Activated T-helper 17 cell treated with anti-CD3 and anti-CD28 coated beads, Interleukin-2, amount 50 U/mL, for 72 hours (primary cell): ENCODE measurements around the gene WWTR1. TPM values are rescaled to one million over a fixed set of nuclear protein-coding genes. Genes with fewer than 3 reads are reported as not detected.
A peak's percentile ranks its signal among the peaks of the same experiment; 100 is the strongest.

ENCODE experiments used
- ATAC-seq: fragments of 150-1000 bp; cut with Tn5 transposase; replicated peaks from 2 replicates; pipeline ENCODE4 v1.10.0; 2021; ENCODE audit warnings: mild to moderate bottlenecking, moderate library complexity
- H3K27ac Mint-ChIP-seq: one replicate; pipeline ENCODE4 v1.8.0; 2022; ENCODE audit warnings: mixed read lengths
- H3K27me3 Mint-ChIP-seq: one replicate; pipeline ENCODE4 v1.8.0; 2022; ENCODE audit warnings: mixed read lengths
- H3K36me3 Mint-ChIP-seq: one replicate; pipeline ENCODE4 v1.8.0; 2022; ENCODE audit warnings: low read depth, mild to moderate bottlenecking, mixed read lengths
- H3K4me1 Mint-ChIP-seq: one replicate; pipeline ENCODE4 v1.8.0; 2022; ENCODE audit warnings: mixed read lengths
- H3K4me3 Mint-ChIP-seq: one replicate; pipeline ENCODE4 v1.8.0; 2022; ENCODE audit warnings: mild to moderate bottlenecking, mixed read lengths
- H3K9me3 Mint-ChIP-seq: one replicate; pipeline ENCODE4 v1.8.0; 2022; ENCODE audit warnings: mixed read lengths
- total RNA-seq, 2 donors: library from RNA; stranded (reverse); gene quantifications; one replicate each; pipeline ENCODE4 v1.2.3, GENCODE V29; 2022

Gene WWTR1
- total RNA-seq, 2 donors from 2014 or later = 1.8 to 2.8 TPM

- H3K9me3 Mint-ChIP-seq = no peaks in the 10 kb centered on the region
- ATAC-seq = no peak
- no peak overlapping the region for H3K27ac Mint-ChIP-seq
- no peaks in the 10 kb centered on the region for H3K4me1 Mint-ChIP-seq
- peaks cover 4% of the 10 kb centered on the region for H3K27me3 Mint-ChIP-seq
- H3K4me3 Mint-ChIP-seq = no peak overlapping the region
- H3K36me3 Mint-ChIP-seq = no peaks in the 10 kb centered on the region
Measured at GRCh38 chr3:149538371-149538770, 119.5 kb downstream of the WWTR1 start.

GRCh38 chr3:149536429-149536828 lies 121.4 kb downstream of the WWTR1 start:
- no peaks in the 10 kb centered on the region for H3K4me1 Mint-ChIP-seq
- ATAC-seq = no peak
- H3K27ac Mint-ChIP-seq = no peak overlapping the region
- H3K4me3 Mint-ChIP-seq = no peak overlapping the region
- no peaks in the 10 kb centered on the region for H3K36me3 Mint-ChIP-seq
- H3K9me3 Mint-ChIP-seq = no peaks in the 10 kb centered on the region
- H3K27me3 Mint-ChIP-seq = peaks cover 7% of the 10 kb centered on the region

- Mint-ChIP-seq H3K9me3 (no peaks in the 10 kb centered on the region), H3K36me3 (no peaks in the 10 kb centered on the region), H3K27ac (no peak overlapping the region), H3K27me3 (peaks cover 8% of the 10 kb centered on the region), H3K4me3 (no peak overlapping the region), H3K4me1 (no peaks in the 10 kb centered on the region)
- ATAC-seq = no peak
Measured at GRCh38 chr3:149535333-149535685, 122.5 kb downstream of the WWTR1 start.

- Mint-ChIP-seq H3K36me3 (no peaks in the 10 kb centered on the region), H3K9me3 (no peaks in the 10 kb centered on the region), H3K4me1 (no peaks in the 10 kb centered on the region), H3K4me3 (no peak overlapping the region), H3K27ac (no peak overlapping the region), H3K27me3 (peaks cover 8% of the 10 kb centered on the region)
- ATAC-seq = no peak
Measured at GRCh38 chr3:149534671-149535332, 123.0 kb downstream of the WWTR1 start.

GRCh38 chr3:149534082-149534481 lies 123.7 kb downstream of the WWTR1 start:
- Mint-ChIP-seq H3K27me3 (peaks cover 8% of the 10 kb centered on the region), H3K4me1 (no peaks in the 10 kb centered on the region), H3K9me3 (no peaks in the 10 kb centered on the region), H3K36me3 (no peaks in the 10 kb centered on the region), H3K4me3 (no peak overlapping the region), H3K27ac (no peak overlapping the region)
- no peak for ATAC-seq

GRCh38 chr3:149532489-149533180 lies 125.2 kb downstream of the WWTR1 start:
- no peaks in the 10 kb centered on the region for H3K4me1 Mint-ChIP-seq
- H3K9me3 Mint-ChIP-seq = no peaks in the 10 kb centered on the region
- ATAC-seq = peak; percentile 16
- peaks cover 8% of the 10 kb centered on the region for H3K27me3 Mint-ChIP-seq
- H3K27ac Mint-ChIP-seq = no peak overlapping the region
- H3K4me3 Mint-ChIP-seq = no peak overlapping the region
- H3K36me3 Mint-ChIP-seq = no peaks in the 10 kb centered on the region

- Mint-ChIP-seq H3K27me3 (peaks cover 12% of the 10 kb centered on the region), H3K9me3 (no peaks in the 10 kb centered on the region), H3K36me3 (no peaks in the 10 kb centered on the region), H3K27ac (no peak overlapping the region), H3K4me1 (no peaks in the 10 kb centered on the region), H3K4me3 (no peak overlapping the region)
- no peak for ATAC-seq
Measured at GRCh38 chr3:149529099-149529498, 128.7 kb downstream of the WWTR1 start.

- Mint-ChIP-seq H3K36me3 (no peaks in the 10 kb centered on the region), H3K4me3 (no peak overlapping the region), H3K9me3 (no peaks in the 10 kb centered on the region), H3K27ac (no peak overlapping the region), H3K4me1 (no peaks in the 10 kb centered on the region), H3K27me3 (peaks cover 8% of the 10 kb centered on the region)
- no peak for ATAC-seq
Measured at GRCh38 chr3:149528340-149528650, 129.5 kb downstream of the WWTR1 start.

GRCh38 chr3:149527531-149528339 lies 130.1 kb downstream of the WWTR1 start:
- Mint-ChIP-seq H3K27ac (no peak overlapping the region), H3K4me1 (no peaks in the 10 kb centered on the region), H3K36me3 (no peaks in the 10 kb centered on the region), H3K9me3 (no peaks in the 10 kb centered on the region), H3K4me3 (no peak overlapping the region), H3K27me3 (peaks cover 8% of the 10 kb centered on the region)
- ATAC-seq = no peak

- H3K27me3 Mint-ChIP-seq = peaks cover 4% of the 10 kb centered on the region
- ATAC-seq = no peak
- no peaks in the 10 kb centered on the region for H3K4me1 Mint-ChIP-seq
- no peak overlapping the region for H3K27ac Mint-ChIP-seq
- H3K36me3 Mint-ChIP-seq = no peaks in the 10 kb centered on the region
- no peaks in the 10 kb centered on the region for H3K9me3 Mint-ChIP-seq
- H3K4me3 Mint-ChIP-seq = no peak overlapping the region
Measured at GRCh38 chr3:149523512-149524299, 134.1 kb downstream of the WWTR1 start.

- H3K4me3 Mint-ChIP-seq = no peak overlapping the region
- no peak overlapping the region for H3K27ac Mint-ChIP-seq
- peaks cover 4% of the 10 kb centered on the region for H3K27me3 Mint-ChIP-seq
- H3K36me3 Mint-ChIP-seq = no peaks in the 10 kb centered on the region
- no peak for ATAC-seq
- no peaks in the 10 kb centered on the region for H3K4me1 Mint-ChIP-seq
- no peaks in the 10 kb centered on the region for H3K9me3 Mint-ChIP-seq
Measured at GRCh38 chr3:149519912-149520311, 137.9 kb downstream of the WWTR1 start.

- Mint-ChIP-seq H3K27ac (no peak overlapping the region), H3K27me3 (peaks cover 6% of the 10 kb centered on the region), H3K4me3 (no peak overlapping the region), H3K4me1 (no peaks in the 10 kb centered on the region), H3K9me3 (no peaks in the 10 kb centered on the region), H3K36me3 (no peaks in the 10 kb centered on the region)
- ATAC-seq = no peak
Measured at GRCh38 chr3:149516920-149517319, 140.9 kb downstream of the WWTR1 start.

GRCh38 chr3:149515249-149515648 lies 142.6 kb downstream of the WWTR1 start:
- no peaks in the 10 kb centered on the region for H3K36me3 Mint-ChIP-seq
- H3K27me3 Mint-ChIP-seq = peaks cover 15% of the 10 kb centered on the region
- no peaks in the 10 kb centered on the region for H3K9me3 Mint-ChIP-seq
- ATAC-seq = no peak
- no peak overlapping the region for H3K4me3 Mint-ChIP-seq
- no peaks in the 10 kb centered on the region for H3K4me1 Mint-ChIP-seq
- no peak overlapping the region for H3K27ac Mint-ChIP-seq

- no peak overlapping the region for H3K27ac Mint-ChIP-seq
- H3K4me3 Mint-ChIP-seq = no peak overlapping the region
- H3K27me3 Mint-ChIP-seq = peaks cover 15% of the 10 kb centered on the region
- H3K4me1 Mint-ChIP-seq = no peaks in the 10 kb centered on the region
- H3K9me3 Mint-ChIP-seq = no peaks in the 10 kb centered on the region
- no peaks in the 10 kb centered on the region for H3K36me3 Mint-ChIP-seq
- no peak for ATAC-seq
Measured at GRCh38 chr3:149514471-149514870, 143.4 kb downstream of the WWTR1 start.
